Fibroblast of lung (primary cell): Measurements from ENCODE around the gene KIAA2012. TPM values are rescaled to one million over a fixed set of nuclear protein-coding genes. Genes with fewer than 3 reads are reported as not detected.
A peak's percentile ranks its signal among the peaks of the same experiment; 100 is the strongest.

ENCODE experiments used
- DNase-seq, 2 donors: peaks; one replicate each; pipeline versions ENCODE4 v3.0.0 to v3.0.0-alpha.2; 2010; ENCODE audit warnings: low read depth in 2 of 2
- H2AFZ ChIP-seq: 2 replicates; pipeline ENCODE4 v1.5.1; 2012; ENCODE audit warnings: low read length, control low read depth, inconsistent platforms
- H3K27ac ChIP-seq: 2 replicates; pipeline ENCODE4 v1.5.1; 2011; ENCODE audit warnings: low read length, control low read depth; ENCODE audit not compliant: insufficient read depth
- H3K27me3 ChIP-seq: 2 replicates; pipeline ENCODE4 v1.5.1; 2011; ENCODE audit warnings: mild to moderate bottlenecking, low read length; ENCODE audit not compliant: control insufficient read depth, insufficient read depth
- H3K36me3 ChIP-seq: 2 replicates; pipeline ENCODE4 v1.5.1; 2011; ENCODE audit warnings: low read length; ENCODE audit not compliant: control insufficient read depth, insufficient read depth
- H3K4me1 ChIP-seq: 2 replicates; pipeline ENCODE4 v1.5.1; 2011; ENCODE audit warnings: low read length; ENCODE audit not compliant: control insufficient read depth, insufficient read depth; ENCODE audit errors: extremely low read depth
- H3K4me2 ChIP-seq: 2 replicates; pipeline ENCODE4 v1.5.1; 2011; ENCODE audit warnings: low read length, control low read depth; ENCODE audit not compliant: insufficient read depth; ENCODE audit errors: extremely low read depth
- H3K4me3 ChIP-seq, 4 experiments: fragments of 200-600 bp in 1 of 4; sonication (generic) in 1 of 4; replicated peaks in 1 of 4; 2 replicates each; pipeline ENCODE4 v1.5.1; 2011 to 2016; ENCODE audit warnings: low read length in 4 of 4, low read depth in 3 of 4, mild to moderate bottlenecking in 3 of 4, control low read depth in 2 of 4, inconsistent platforms in 1 of 4, mixed read lengths in 1 of 4; ENCODE audit not compliant: insufficient read depth in 1 of 4; ENCODE audit errors: control extremely low read depth in 1 of 4
- H3K79me2 ChIP-seq: 2 replicates; pipeline ENCODE4 v1.5.1; 2012; ENCODE audit warnings: mild to moderate bottlenecking, low read length, inconsistent platforms; ENCODE audit not compliant: control insufficient read depth, insufficient read depth
- H3K9ac ChIP-seq: 2 replicates; pipeline ENCODE4 v1.5.1; 2011; ENCODE audit warnings: mild to moderate bottlenecking, low read length, control low read depth; ENCODE audit not compliant: insufficient read depth
- H3K9me3 ChIP-seq: 2 replicates; pipeline ENCODE4 v1.5.1; 2012; ENCODE audit warnings: low read depth, low read length; ENCODE audit not compliant: control insufficient read depth, insufficient read depth
- H4K20me1 ChIP-seq: 2 replicates; pipeline ENCODE4 v1.5.1; 2011; ENCODE audit warnings: low read length; ENCODE audit not compliant: control insufficient read depth, insufficient read depth; ENCODE audit errors: extremely low read depth
- EZH2 ChIP-seq: IDR thresholded peaks from 2 replicates; pipeline ENCODE4 v1.5.1; 2012; ENCODE audit warnings: low read length, control low read depth, mild to moderate bottlenecking; ENCODE audit errors: missing control alignments
- polyA plus RNA-seq, 2 donors: library from polyadenylated mRNA; depleted of rRNA in 1 of 2; stranded (reverse) in 1 of 2; unstranded in 1 of 2; fragments of >200 nt; gene quantifications; 2 replicates each; pipeline ENCODE4 v1.2.1, GENCODE V29; 2011 to 2012; ENCODE audit warnings: missing spikeins in 1 of 2
- total RNA-seq: library from RNA; depleted of rRNA; stranded (reverse); fragments of >200 nt; gene quantifications from 2 replicates; pipeline ENCODE4 v1.2.1, GENCODE V29; 2014
- TF ChIP-seq, protein P1 (sequence below), 2 donors: IDR thresholded peaks in 1 of 2; conservative IDR thresholded peaks in 1 of 2; 1 replicate in 1 of 2; 2 replicates in 1 of 2; pipeline ENCODE4 v1.5.1; 2011 to 2012; ENCODE audit warnings: low read length in 2 of 2, control low read depth in 1 of 2, inconsistent platforms in 1 of 2, low read depth in 1 of 2, mild to moderate bottlenecking in 1 of 2

KIAA2012 gene
- total and polyA plus RNA-seq, 2 donors (not counting 1 experiment from before 2014, with no cell fraction given), result 0.09 TPM; not detected in 1

DNA sequence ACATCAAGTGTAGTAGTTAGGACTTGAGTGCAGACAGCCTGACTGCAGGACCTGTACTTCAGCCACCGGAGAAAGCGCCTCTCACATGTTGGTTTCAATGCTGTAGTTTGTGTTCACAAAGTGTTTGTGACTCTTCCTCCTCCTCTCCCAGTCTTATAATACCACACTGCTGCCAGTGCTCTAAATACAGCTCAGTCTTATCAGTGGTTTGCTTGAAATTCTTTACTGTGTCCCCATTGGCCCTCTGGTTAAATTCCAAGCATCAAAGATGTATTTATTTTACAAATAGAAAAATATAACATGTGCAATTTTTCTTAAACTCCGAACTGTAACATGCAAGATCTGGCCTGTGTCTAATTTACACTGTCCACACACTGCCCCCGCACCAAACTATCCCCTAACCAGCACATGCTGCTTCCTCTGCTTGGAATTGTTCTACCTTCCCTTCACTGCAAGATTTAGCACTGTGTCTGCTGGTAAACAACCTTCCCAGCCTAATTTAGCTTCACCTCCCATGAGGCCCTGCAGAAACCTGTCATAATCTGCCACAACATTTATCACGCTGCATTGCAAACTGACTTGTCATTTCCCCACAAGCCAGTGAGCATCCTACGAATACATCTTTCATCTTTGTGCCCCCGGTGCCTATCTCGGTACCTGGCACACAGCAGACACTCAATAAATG lies 88.2 kb downstream of the KIAA2012 start:
- no peaks in the 10 kb centered on the region for H3K9me3 ChIP-seq
- no peak for TF ChIP-seq EZH2
- TF ChIP-seq, protein P1, sequence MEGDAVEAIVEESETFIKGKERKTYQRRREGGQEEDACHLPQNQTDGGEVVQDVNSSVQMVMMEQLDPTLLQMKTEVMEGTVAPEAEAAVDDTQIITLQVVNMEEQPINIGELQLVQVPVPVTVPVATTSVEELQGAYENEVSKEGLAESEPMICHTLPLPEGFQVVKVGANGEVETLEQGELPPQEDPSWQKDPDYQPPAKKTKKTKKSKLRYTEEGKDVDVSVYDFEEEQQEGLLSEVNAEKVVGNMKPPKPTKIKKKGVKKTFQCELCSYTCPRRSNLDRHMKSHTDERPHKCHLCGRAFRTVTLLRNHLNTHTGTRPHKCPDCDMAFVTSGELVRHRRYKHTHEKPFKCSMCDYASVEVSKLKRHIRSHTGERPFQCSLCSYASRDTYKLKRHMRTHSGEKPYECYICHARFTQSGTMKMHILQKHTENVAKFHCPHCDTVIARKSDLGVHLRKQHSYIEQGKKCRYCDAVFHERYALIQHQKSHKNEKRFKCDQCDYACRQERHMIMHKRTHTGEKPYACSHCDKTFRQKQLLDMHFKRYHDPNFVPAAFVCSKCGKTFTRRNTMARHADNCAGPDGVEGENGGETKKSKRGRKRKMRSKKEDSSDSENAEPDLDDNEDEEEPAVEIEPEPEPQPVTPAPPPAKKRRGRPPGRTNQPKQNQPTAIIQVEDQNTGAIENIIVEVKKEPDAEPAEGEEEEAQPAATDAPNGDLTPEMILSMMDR (conservative IDR thresholded peaks at IDR 0.05 in 1 of 2, IDR thresholded peaks at IDR 0.05 in 1 of 2; ENCODE audit: low read depth in 1 of 2, low read length in 2 of 2), result no peak
- H3K79me2 ChIP-seq, result no peaks in the 10 kb centered on the region
- no peak overlapping the region for H3K4me3 ChIP-seq
- no peak overlapping the region for H3K9ac ChIP-seq
- H3K4me2 ChIP-seq, result no peak overlapping the region
- H3K36me3 ChIP-seq, result no peaks in the 10 kb centered on the region
- no peaks in the 10 kb centered on the region for H3K27me3 ChIP-seq
- no peaks in the 10 kb centered on the region for H4K20me1 ChIP-seq
- H3K4me1 ChIP-seq, result peaks cover 6% of the 10 kb centered on the region
- H3K27ac ChIP-seq, result no peak overlapping the region
- H2AFZ ChIP-seq, result no peak overlapping the region
- peak in 1 of 2 donors; percentile 83 for DNase-seq

DNA sequence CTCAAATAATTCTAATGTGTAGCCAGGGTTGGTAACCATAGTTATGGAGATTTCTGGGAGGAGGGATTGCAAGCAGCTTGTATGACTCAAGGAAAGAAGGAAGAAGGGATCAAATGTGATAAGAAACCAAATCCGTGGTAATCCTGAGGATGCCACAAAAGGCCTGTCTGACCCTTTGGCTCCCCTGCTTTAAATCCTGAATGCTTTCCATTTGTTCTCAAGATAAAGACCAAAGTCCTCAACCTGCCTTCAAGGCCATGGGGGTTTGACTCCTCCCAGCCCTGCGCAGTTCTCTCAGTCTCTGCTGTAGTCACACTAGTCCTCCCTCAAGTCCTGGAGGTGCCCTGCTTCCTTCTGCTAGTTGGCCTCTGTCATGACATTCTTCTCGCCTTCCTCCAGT lies 91.4 kb downstream of the KIAA2012 start:
- H4K20me1 ChIP-seq, result no peaks in the 10 kb centered on the region

DNA sequence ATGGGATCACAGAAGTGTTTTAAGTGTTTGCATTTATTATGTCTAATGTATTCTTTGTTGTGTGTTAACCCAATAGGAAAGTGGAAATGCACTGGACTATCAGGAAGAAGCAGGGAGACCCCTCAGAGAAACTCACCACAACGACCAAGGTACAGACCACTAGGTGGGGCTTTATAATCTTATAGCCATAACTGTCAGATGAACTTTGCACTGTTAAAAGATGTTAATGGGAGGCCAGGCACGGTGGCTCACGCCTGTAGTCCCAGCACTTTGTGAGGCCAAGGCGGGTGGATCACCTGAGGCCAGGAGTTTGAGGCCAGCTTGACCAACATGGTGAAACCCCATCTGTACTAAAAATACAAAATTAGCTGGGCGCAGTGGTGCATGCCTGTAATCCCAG lies 92.2 kb downstream of the KIAA2012 start:
- H3K4me1 ChIP-seq, result peaks cover 6% of the 10 kb centered on the region
- DNase-seq, result no peak

More for the DNA sequence above, 91.4 kb downstream of the KIAA2012 start:
- no peak overlapping the region for H2AFZ ChIP-seq
- H3K9ac ChIP-seq, result no peak overlapping the region
- no peaks in the 10 kb centered on the region for H3K27me3 ChIP-seq
- H3K4me1 ChIP-seq, result peaks cover 6% of the 10 kb centered on the region
- H3K4me3 ChIP-seq, result no peak overlapping the region
- no peak overlapping the region for H3K4me2 ChIP-seq
- no peaks in the 10 kb centered on the region for H3K9me3 ChIP-seq
- DNase-seq, result peak in 1 of 2 donors; percentile 49
- H3K36me3 ChIP-seq, result no peaks in the 10 kb centered on the region
- no peak overlapping the region for H3K27ac ChIP-seq
- H3K79me2 ChIP-seq, result no peaks in the 10 kb centered on the region
- TF ChIP-seq, protein P1 (conservative IDR thresholded peaks at IDR 0.05 in 1 of 2, IDR thresholded peaks at IDR 0.05 in 1 of 2; ENCODE audit: low read depth in 1 of 2, low read length in 2 of 2), result no peak
- TF ChIP-seq EZH2, result no peak

More for the DNA sequence above, 92.2 kb downstream of the KIAA2012 start:
- TF ChIP-seq, protein P1 (conservative IDR thresholded peaks at IDR 0.05 in 1 of 2, IDR thresholded peaks at IDR 0.05 in 1 of 2; ENCODE audit: low read depth in 1 of 2, low read length in 2 of 2), result no peak
- TF ChIP-seq EZH2, result no peak
- no peak overlapping the region for H3K9ac ChIP-seq
- H2AFZ ChIP-seq, result no peak overlapping the region
- H3K79me2 ChIP-seq, result no peaks in the 10 kb centered on the region
- H3K4me3 ChIP-seq, result no peak overlapping the region
- no peaks in the 10 kb centered on the region for H4K20me1 ChIP-seq
- H3K27me3 ChIP-seq, result no peaks in the 10 kb centered on the region
- H3K36me3 ChIP-seq, result no peaks in the 10 kb centered on the region
- no peaks in the 10 kb centered on the region for H3K9me3 ChIP-seq
- H3K27ac ChIP-seq, result no peak overlapping the region
- H3K4me2 ChIP-seq, result no peak overlapping the region
